Head of caudate nucleus (tissue), 42 donors: ENCODE measurements around the gene MPIG6B.
A peak's percentile ranks its signal among the peaks of the same experiment; 100 is the strongest.

Experiments
- DNase-seq, 42 donors: peaks; one replicate each; pipeline versions ENCODE4 v3.0.0 to v3.0.0-alpha.2; 2020 to 2021; ENCODE audit warnings: mixed read lengths in 7 of 42
- intact Hi-C: fragments of 100-400 bp; cut with DNase I; formaldehyde crosslinking; loops from one replicate; pipeline ENCODE4 v1.15.0; 2022

The MPIG6B gene, protein sequence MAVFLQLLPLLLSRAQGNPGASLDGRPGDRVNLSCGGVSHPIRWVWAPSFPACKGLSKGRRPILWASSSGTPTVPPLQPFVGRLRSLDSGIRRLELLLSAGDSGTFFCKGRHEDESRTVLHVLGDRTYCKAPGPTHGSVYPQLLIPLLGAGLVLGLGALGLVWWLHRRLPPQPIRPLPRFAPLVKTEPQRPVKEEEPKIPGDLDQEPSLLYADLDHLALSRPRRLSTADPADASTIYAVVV

DNA sequence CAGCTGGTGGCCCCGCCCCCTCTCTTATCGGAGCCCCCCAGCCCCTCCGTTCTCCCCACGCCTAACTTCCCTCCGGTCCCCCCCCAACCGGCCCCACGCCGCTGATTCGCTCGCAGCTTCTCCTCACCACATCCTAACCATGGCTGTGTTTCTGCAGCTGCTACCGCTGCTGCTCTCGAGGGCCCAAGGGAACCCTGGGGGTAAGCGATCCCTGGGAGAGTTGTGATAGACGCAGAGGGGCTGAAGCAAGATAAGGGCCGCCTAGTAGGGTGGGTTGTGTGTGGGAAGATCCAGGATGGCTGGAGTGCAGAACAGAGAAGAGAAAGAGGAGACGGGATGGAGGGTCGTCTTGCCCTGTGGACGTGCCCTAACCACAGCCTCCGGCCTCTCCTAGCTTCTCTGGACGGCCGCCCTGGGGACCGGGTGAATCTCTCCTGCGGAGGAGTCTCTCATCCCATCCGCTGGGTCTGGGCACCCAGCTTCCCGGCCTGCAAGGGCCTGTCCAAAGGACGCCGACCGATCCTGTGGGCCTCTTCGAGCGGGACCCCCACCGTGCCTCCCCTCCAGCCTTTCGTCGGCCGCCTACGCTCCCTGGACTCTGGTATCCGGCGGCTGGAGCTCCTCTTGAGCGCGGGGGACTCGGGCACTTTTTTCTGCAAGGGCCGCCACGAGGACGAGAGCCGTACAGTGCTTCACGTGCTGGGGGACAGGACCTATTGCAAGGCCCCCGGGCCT lies at the start of gene MPIG6B:
Gene MPIG6B (plus strand): TSS at position 129 of the 735 bp plus-strand sequence. CDS start 11 bp downstream, at position 140.
- intact Hi-C loops: no loop called here
- no peak for DNase-seq

GRCh38 chr6:31676322-31676903 lies 46.8 kb upstream of the MPIG6B start:
- no peak for DNase-seq
- intact Hi-C loops: no loop called here

DNA sequence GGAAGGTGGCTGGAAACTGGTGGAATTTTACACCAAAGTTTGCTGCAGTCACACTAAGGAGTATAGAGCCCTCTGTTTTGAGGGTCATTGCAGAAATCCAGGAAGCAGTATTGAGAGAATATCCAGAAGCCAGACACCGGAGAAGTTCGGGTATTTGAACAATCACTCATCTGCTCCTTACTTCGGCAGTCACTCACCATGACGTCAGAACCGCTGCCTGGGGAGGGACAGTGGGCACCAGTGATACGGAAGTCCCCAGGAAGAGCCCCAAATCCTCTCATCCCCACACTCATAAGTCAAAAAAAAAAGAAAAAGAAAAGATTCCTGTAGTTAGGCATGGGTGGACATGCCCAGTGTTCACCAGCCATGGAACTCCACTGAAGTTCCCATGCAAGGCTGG lies 46.3 kb upstream of the MPIG6B start:
- DNase-seq: no peak
- intact Hi-C loops: no loop called here

DNA sequence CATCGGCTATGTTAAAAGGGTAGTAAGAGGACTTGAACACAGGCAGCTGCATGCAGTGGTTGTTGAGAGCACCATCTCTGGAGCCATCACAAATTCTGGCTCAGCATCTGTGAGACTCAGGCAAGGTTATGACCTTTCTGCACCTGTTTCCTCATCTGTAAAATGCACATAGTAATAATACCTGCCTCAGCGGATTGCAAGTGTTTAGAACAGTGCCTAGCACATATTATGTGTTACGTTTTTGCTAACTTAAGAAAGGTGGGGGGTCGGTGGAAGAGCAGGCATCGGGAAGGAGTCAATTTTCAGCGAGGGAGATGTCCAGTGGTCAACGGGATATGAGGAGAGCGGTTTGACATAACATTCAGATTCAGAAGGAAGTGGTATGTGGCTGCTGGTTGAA lies 45.2 kb upstream of the MPIG6B start:
- no peak for DNase-seq
- intact Hi-C loops: no loop called here

GRCh38 chr6:31680226-31681134 lies 42.7 kb upstream of the MPIG6B start, which contains the start of gene LY6G5C:
Gene LY6G5C (minus strand): TSS chr6:31681067. CDS start chr6:31680373, 694 bp downstream.
- intact Hi-C loops: loop anchor here (2.0 kb wide), 1 partner anchor 150 kb away; no protein-coding TSS in a partner anchor
- peak; percentile 69 to 93 (median 82) for DNase-seq

GRCh38 chr6:31681135-31681671 lies 42.0 kb upstream of the MPIG6B start:
- DNase-seq: peak in 23 of 42 donors; percentile 18 to 67 (median 38)
- intact Hi-C loops: loop anchor here (2.0 kb wide), 1 partner anchor 150 kb away; no protein-coding TSS in a partner anchor

DNA sequence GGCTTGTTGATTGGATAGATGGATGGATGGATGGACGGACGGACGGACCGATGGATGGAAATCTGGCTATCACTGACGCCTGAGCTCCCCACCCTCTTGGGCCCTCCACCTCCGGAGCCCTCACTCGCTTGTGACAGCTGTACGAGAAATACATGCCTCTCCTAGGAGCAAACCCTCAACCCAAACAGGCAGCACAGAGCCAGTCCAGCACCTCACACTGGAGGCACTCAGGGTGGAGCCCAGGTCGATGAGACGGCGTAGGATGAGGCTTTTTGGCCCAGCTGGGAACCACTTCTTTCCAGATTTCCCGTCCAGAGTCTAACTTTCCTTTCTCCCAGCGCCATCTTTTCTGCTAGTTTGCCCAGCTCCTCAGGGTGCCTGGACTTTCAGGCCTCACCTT lies 39.6 kb upstream of the MPIG6B start:
- intact Hi-C loops: no loop called here
- no peak for DNase-seq

- intact Hi-C loops: no loop called here
- no peak for DNase-seq
These were observed 36.7 kb upstream of the MPIG6B start for GRCh38 chr6:31686483-31686882.

DNA sequence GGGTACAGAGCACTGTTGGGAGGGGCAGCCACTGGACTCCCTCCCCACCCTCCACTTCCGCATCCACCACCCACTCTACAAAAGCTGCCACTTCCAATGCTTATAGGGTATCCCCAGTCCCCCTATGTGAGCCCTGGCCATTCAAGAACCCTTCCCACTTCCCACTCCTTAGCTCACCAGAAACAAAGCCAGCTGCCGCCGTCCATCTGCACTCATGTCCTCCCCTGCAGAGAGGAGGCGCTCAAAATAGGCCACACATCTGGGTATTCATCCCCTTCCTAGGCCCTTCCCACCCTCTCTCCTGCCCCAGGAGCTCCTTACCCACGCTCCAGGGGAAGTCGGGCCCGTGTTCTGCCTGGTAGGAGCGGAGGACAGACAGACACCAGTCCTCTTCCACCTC lies 35.9 kb upstream of the MPIG6B start:
- DNase-seq: no peak
- intact Hi-C loops: no loop called here

DNA sequence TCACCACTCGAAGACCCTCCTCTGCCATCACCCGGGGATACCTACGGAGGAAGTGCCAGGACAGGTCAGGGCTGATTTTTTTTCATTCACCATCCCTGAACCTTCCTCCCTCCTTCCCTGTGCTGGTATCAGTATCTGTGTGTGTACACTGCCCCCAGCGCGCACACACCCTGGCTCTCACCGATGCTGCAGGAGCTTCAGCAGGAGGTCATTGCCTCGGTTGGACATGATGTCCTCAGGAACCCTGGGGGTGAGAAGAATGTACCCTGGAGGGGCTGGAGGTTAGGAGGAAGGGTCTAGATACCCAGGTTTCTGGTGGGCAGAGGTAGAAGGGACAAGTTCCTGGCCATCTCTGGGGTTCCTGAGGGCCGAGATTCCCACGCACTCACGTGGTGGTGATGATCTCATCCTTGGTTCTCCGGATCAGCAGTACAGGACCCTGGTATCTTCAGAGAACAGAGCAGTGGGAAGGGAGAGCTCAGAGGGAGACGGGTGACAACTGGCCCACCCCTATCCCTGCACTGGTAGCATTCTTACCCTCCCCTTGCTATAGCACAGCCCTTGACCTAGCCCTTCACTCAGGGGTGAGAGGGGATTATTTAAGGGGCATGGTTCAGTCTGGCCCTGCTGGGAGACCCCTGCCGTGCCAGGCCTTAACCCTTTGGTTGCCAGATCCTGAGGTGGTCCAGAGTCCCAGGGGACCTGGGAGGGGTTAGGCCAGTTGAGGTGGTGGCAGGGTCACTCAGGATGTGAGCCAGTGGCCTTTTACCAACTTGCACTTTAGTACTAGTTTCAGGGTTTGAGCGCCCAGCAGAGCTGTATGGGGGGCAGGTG lies 35.1 kb upstream of the MPIG6B start:
- no peak for DNase-seq
- intact Hi-C loops: no loop called here

DNA sequence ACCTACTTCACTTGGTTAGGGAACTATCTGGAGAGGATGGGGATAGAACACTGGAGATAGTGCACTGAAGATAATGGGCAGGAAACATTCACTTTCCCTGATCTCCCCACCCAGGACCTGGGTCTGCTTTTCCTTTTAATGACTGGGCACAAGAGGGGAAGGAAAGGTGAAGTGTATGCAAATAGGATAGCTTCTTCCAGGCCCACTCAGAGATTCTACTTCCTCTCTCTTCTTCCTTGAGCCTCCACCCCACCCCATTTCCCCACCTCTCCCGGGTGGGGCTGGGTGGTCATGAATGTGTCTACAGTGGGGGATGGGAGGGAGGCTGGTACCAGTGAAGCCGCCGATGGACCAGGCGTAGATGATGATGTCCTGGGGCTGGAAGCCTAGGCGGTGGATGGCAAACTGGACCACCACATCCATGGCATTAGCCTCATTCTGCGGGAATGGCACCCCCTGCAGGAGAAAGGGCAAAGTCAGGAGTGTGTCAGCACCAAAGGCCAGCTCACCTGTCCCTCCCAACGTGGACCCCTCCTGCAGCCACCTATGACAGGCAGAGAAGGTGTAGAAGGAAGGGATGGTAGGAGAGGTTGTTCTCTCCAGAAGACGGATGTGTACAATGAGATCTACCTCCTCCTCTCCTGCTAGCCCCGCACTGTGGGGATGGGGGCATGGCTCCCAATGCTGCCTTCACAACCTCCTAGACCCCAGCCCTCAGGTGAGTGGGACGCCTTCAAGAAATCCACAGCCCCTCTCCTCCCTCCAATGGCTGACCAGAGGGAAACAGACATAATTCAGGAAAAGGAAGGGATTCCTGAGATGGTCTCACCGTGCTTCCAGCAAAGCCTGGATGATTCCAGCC lies 33.7 kb upstream of the MPIG6B start:
- intact Hi-C loops: no loop called here
- DNase-seq: no peak

DNA sequence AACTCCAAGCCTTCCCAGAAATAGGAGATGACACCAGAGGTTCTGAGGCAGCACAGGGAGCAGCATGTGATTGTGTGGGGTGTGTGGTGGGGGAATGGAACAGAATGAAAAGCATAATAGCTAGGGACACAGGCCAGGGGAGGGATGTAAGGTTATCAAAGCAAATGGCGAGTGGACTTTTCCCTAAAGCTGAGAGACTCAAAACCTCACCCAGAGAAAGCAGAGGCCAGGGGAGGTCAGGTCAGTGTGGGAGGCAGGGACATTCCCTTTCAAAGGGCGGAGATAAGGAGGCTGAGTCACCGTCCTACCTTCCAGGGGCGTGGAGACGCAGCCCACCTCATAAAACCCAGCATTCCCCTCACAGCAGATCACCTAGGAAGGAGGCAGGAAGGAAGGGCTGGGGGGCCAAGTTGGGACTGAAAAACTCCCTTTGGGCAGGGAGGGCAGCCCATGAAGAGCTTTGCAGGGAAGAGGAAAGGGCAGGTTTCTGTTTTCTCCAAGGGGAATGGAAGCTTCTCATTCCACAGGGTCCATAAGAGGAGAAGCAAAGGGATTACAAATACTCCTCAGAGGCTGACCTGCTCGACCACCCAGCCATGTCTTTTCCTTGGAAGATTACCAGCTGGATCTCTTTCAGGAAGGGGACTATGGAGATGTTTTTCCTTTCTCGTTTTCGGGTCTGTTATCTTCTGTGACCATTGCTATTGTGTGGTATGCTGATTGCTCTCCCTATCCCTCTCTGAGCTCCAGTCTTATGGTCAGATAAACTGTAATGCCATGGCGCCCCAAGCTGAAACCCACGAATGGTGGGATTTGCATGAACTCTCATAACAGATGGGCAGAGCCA lies 32.7 kb upstream of the MPIG6B start:
- intact Hi-C loops: no loop called here
- DNase-seq: peak in 34 of 42 donors; percentile 12 to 79 (median 54)

DNA sequence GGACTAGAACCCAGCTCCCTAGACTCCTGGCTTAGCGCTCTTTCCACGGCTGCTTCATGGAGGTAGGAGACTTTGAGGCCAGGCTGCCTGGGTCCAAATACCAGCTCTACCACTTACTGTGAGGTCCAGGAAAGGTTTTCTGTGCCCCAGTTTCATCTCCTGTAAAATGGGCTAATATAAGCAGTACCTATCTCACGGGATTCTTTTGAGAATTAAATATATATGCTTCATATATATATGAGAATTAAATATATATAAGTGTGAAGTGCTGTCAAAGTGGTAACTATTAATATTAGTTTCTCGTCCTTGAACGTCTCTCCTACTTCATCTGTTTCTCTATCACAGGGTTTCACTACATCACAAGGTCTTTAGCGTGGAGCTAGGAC lies 32.1 kb upstream of the MPIG6B start:
- intact Hi-C loops: no loop called here
- DNase-seq: no peak

- intact Hi-C loops: no loop called here
- DNase-seq: no peak
These were observed 31.5 kb upstream of the MPIG6B start for GRCh38 chr6:31691564-31692108.

- peak in 21 of 42 donors; percentile 11 to 78 (median 39) for DNase-seq
- intact Hi-C loops: no loop called here
These were observed 30.8 kb upstream of the MPIG6B start for GRCh38 chr6:31692353-31692752.

- DNase-seq: no peak
- intact Hi-C loops: no loop called here
These were observed 30.3 kb upstream of the MPIG6B start for GRCh38 chr6:31692886-31693285.
